HepG2 (cell line): Measurements from ENCODE around the gene HOXA9. TPM values are rescaled to one million over a fixed set of nuclear protein-coding genes. Genes with fewer than 3 reads are reported as not detected.
A peak's percentile ranks its signal among the peaks of the same experiment; 100 is the strongest.

Experiments
- ATAC-seq: fragments of 200-7000 bp; cut with Tn5 transposase; 3 replicates; pipeline ENCODE4 v1.9.1; 2020; ENCODE audit warnings: mild to moderate bottlenecking, moderate library complexity
- BruUV-seq: library from RNA; stranded (reverse); fragments of 400-500 nt; replicated peaks from 2 replicates; lab custom pipeline; 2021; lab: Mats Ljungman, UMichigan
- CTCF ChIA-PET: fragments of 300-600 bp; formaldehyde crosslinking; extraction: SDS; loops from one replicate; lab custom pipeline; 2021; ENCODE audit warnings: low total read pairs, inconsistent platforms, low intra/inter-chr PET ratio; lab: Yijun Ruan, JAX
- POLR2A ChIA-PET: fragments of 350-600 bp; sonication (Branson Sonifier 250); formaldehyde crosslinking; loops from one replicate; lab custom pipeline; 2020; ENCODE audit warnings: antibody characterized with exemption, inconsistent platforms; lab: Yijun Ruan, JAX
- DNase-seq: peaks from one replicate; pipeline ENCODE4 v3.0.0-alpha.2; 2015; ENCODE audit warnings: low spot score
- FAIRE-seq: peaks from 3 replicates; lab custom pipeline; 2011; peaks lifted over from hg19 to GRCh38; lab: Jason Lieb, UNC
- H2AFZ ChIP-seq: one replicate; pipeline ENCODE4 v1.6.1; 2011; ENCODE audit warnings: low read length, inconsistent platforms
- H3K27ac ChIP-seq: fragments of 300-600 bp; 3 replicates; pipeline ENCODE4 v1.8.0; 2011; ENCODE audit warnings: mixed run types, mild to moderate bottlenecking, mixed read lengths, low read length, inconsistent platforms; ENCODE audit not compliant: insufficient read depth; ENCODE audit errors: extremely low read length
- H3K27me3 ChIP-seq, 2 experiments: fragments of 200-600 bp in 1 of 2; 2 replicates in 1 of 2; 3 replicates in 1 of 2; pipeline versions ENCODE4 v1.6.0 to v1.8.0; 2011; ENCODE audit warnings: low read length in 2 of 2, mild to moderate bottlenecking in 2 of 2, moderate library complexity in 2 of 2, inconsistent platforms in 1 of 2; ENCODE audit not compliant: insufficient read depth in 2 of 2, control insufficient read depth in 1 of 2
- H3K36me3 ChIP-seq, 2 experiments: fragments of 200-600 bp in 1 of 2; replicated peaks in 1 of 2; 2 replicates in 1 of 2; 3 replicates in 1 of 2; pipeline versions ENCODE4 v1.5.1 to v1.8.0; 2011; ENCODE audit warnings: low read length in 2 of 2, inconsistent platforms in 1 of 2; ENCODE audit not compliant: insufficient read depth in 2 of 2, control insufficient read depth in 1 of 2
- H3K4me1 ChIP-seq: 2 replicates; pipeline ENCODE4 v1.5.1; 2012; ENCODE audit warnings: low read length, inconsistent platforms; ENCODE audit not compliant: insufficient read depth
- H3K4me2 ChIP-seq: 2 replicates; pipeline ENCODE4 v1.6.0; 2011; ENCODE audit warnings: low read depth, low read length, inconsistent platforms
- H3K4me3 ChIP-seq, 3 experiments: fragments of 200-600 bp in 1 of 3; sonication (generic), shearing (Covaris generic) in 1 of 3; replicated peaks in 1 of 3; 2 replicates each; pipeline ENCODE4 v1.5.1; 2011 to 2016; ENCODE audit warnings: low read length in 3 of 3, inconsistent platforms in 2 of 3, low read depth in 2 of 3, mild to moderate bottlenecking in 2 of 3, control low read depth in 1 of 3, mixed read lengths in 1 of 3; ENCODE audit not compliant: insufficient read depth in 1 of 3
- H3K79me2 ChIP-seq: one replicate; pipeline ENCODE4 v1.6.1; 2011; ENCODE audit warnings: low read length, inconsistent platforms; ENCODE audit not compliant: insufficient read depth
- H3K9ac ChIP-seq: 2 replicates; pipeline ENCODE4 v1.6.0; 2011; ENCODE audit warnings: mild to moderate bottlenecking, low read depth, low read length, inconsistent platforms; ENCODE audit not compliant: insufficient read depth
- H3K9me3 ChIP-seq: 2 replicates; pipeline ENCODE4 v1.5.1; 2012; ENCODE audit warnings: mild to moderate bottlenecking, low read length
- H4K20me1 ChIP-seq: 2 replicates; pipeline ENCODE4 v1.6.0; 2011; ENCODE audit warnings: inconsistent platforms, mild to moderate bottlenecking, low read length, moderate library complexity; ENCODE audit not compliant: insufficient read depth
- ETV6 ChIP-seq: sonication (generic); formaldehyde crosslinking; conservative IDR thresholded peaks from 2 replicates; pipeline ENCODE4 v1.4.0; 2020; ENCODE audit warnings: missing genetic modification reagents
- KDM4B ChIP-seq: sonication (generic); formaldehyde crosslinking; IDR thresholded peaks from 2 replicates; pipeline ENCODE4 v1.4.0; 2020; ENCODE audit warnings: missing genetic modification reagents
- PCBP1 ChIP-seq: fragments of 200-400 bp; formaldehyde crosslinking; IDR thresholded peaks from 2 replicates; pipeline ENCODE4 v1.6.1; 2017; ENCODE audit warnings: mild to moderate bottlenecking, low read depth, low read length, borderline replicate concordance
- RXRA ChIP-seq: sonication (generic); formaldehyde crosslinking; IDR thresholded peaks from 2 replicates; pipeline ENCODE4 v1.5.1; 2020; ENCODE audit warnings: missing genetic modification reagents
- SP2 ChIP-seq: sonication (generic); formaldehyde crosslinking; IDR thresholded peaks from 2 replicates; pipeline ENCODE4 v1.5.1; 2020; ENCODE audit warnings: mild to moderate bottlenecking, missing genetic modification reagents
- SSRP1 ChIP-seq: IDR thresholded peaks from 2 replicates; pipeline ENCODE4 v1.6.1; 2016; ENCODE audit warnings: control low read depth
- TAF1 ChIP-seq: sonication (generic); formaldehyde crosslinking; IDR thresholded peaks from 2 replicates; pipeline ENCODE4 v1.4.0; 2020; ENCODE audit warnings: missing genetic modification reagents
- TBP ChIP-seq: sonication (generic); formaldehyde crosslinking; IDR thresholded peaks from 2 replicates; pipeline ENCODE4 v1.5.0; 2020; ENCODE audit warnings: missing genetic modification reagents
- THAP11 ChIP-seq: IDR thresholded peaks from 2 replicates; pipeline ENCODE4 v1.6.1; 2016; ENCODE audit warnings: missing biosample characterization, missing genetic modification reagents
- ZNF10 ChIP-seq: sonication (generic); formaldehyde crosslinking; IDR thresholded peaks from 2 replicates; pipeline ENCODE4 v1.4.0; 2020; ENCODE audit warnings: mild to moderate bottlenecking, low read depth, missing genetic modification reagents, borderline replicate concordance
- ZNF331 ChIP-seq: sonication (generic); formaldehyde crosslinking; IDR thresholded peaks from 2 replicates; pipeline ENCODE4 v1.4.0; 2020; ENCODE audit warnings: missing genetic modification reagents
- ZNF605 ChIP-seq: sonication (generic); formaldehyde crosslinking; IDR thresholded peaks from 2 replicates; pipeline ENCODE4 v1.8.0; 2022; ENCODE audit warnings: mild to moderate bottlenecking, missing genetic modification reagents
- WGBS: methylation state at CpG from one replicate; pipeline ENCODE4 v1.1.6; 2017; ENCODE audit warnings: low lambda C conversion rate; 5-methylcytosine and 5-hydroxymethylcytosine counted together
- in situ Hi-C: cut with HindIII; loops from 2 replicates; pipeline ENCODE4 v1.10.0; 2017; ENCODE audit warnings: low pct_unique_long_range_greater_than_20kb; ENCODE audit not compliant: extremely low pct_ligation_motif_present
- intact Hi-C: fragments of 100-400 bp; cut with micrococcal nuclease; formaldehyde crosslinking; loops from one replicate; pipeline ENCODE4 v1.10.0; 2022; ENCODE audit not compliant: unreplicated experiment
- polyA plus RNA-seq, 8 experiments: library from polyadenylated mRNA; depleted of rRNA in 3 of 8; stranded (reverse) in 7 of 8; unstranded in 1 of 8; fragments of >200 nt; fragmentation: Illumina TruSeq in 4 of 8; extraction: Trizol in 4 of 8; gene quantifications; 2 replicates each; pipeline versions ENCODE4 v1.2.1 to v1.2.3, GENCODE V29; 2011 to 2016; ENCODE audit warnings: low read depth in 4 of 8, missing spikeins in 1 of 8, mixed read lengths in 1 of 8; ENCODE audit not compliant: insufficient read depth in 1 of 8
- total RNA-seq, 5 experiments: library from RNA; depleted of rRNA; stranded (reverse); fragments of >200 nt; fragmentation: Illumina TruSeq; extraction: Trizol; gene quantifications; 2 replicates each; pipeline ENCODE4 v1.2.3, GENCODE V29; 2016; ENCODE audit warnings: low read depth in 1 of 5
- TF ChIP-seq, protein P1 (sequence below): sonication (generic); formaldehyde crosslinking; IDR thresholded peaks from 2 replicates; pipeline ENCODE4 v1.8.1; 2023; ENCODE audit warnings: mild to moderate bottlenecking, missing genetic modification reagents

The HOXA9 gene
- total and polyA plus RNA-seq, 2 of the 13 experiments (the other 11 are each of a cell fraction or from before 2014, with no cell fraction given), result not detected

DNA sequence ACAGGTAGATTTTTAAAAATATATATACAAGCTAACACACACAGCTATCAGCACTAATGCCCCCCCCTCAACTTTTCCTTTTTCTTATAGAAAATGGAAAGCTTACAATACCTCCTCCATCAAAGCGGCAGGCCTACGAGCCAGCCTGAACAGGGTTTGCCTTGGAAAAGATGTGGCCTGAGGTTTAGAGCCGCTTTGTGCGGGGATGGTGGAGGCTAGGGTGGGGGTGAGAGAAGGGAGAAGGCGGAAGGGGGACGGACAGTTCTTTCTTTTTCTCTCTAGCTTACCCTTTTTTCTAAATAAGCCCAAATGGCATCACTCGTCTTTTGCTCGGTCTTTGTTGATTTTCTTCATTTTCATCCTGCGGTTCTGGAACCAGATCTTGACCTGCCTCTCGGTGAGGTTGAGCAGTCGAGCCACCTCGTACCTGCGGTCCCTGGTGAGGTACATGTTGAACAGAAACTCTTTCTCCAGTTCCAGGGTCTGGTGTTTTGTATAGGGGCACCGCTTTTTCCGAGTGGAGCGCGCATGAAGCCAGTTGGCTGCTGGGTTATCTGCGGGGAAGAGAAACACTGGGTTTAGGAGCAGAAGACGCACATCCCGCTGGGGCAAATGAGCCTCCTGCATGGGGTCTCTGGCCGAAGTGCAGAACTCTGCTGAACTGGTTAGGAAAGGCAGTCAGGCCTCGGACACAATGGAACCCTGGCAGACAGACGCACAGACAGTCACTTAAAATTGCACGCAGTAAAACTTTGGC, 1.9 kb downstream of the HOXA9 start:
- Histone ChIP-seq H3K27ac (no peak overlapping the region), H3K27me3 (peaks cover 2 to 38% of the 10 kb centered on the region in 2 experiments)
- no peak for ATAC-seq
- in situ Hi-C loops, result loop anchor here (25.0 kb wide), 1 partner anchor 1076 kb away; no protein-coding TSS in a partner anchor
- TF ChIP-seq ETV6 (CRISPR knock-in tag) (no peak), ZNF10 (CRISPR knock-in tag) (no peak), ZNF331 (CRISPR knock-in tag) (no peak), SP2 (CRISPR knock-in tag) (no peak), RXRA (no peak), TBP (CRISPR knock-in tag) (no peak), ZNF605 (CRISPR knock-in tag) (no peak), PCBP1 (no peak), KDM4B (CRISPR knock-in tag) (no peak), TAF1 (CRISPR knock-in tag) (no peak), SSRP1 (CRISPR knock-in tag) (no peak), THAP11 (CRISPR knock-in tag) (no peak)
- TF ChIP-seq, protein P1, sequence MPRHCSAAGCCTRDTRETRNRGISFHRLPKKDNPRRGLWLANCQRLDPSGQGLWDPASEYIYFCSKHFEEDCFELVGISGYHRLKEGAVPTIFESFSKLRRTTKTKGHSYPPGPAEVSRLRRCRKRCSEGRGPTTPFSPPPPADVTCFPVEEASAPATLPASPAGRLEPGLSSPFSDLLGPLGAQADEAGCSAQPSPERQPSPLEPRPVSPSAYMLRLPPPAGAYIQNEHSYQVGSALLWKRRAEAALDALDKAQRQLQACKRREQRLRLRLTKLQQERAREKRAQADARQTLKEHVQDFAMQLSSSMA (CRISPR knock-in tag), result no peak
- TF ChIP-seq, all 625 proteins: peak for 0
- intact Hi-C loops, result loop anchor here (5.0 kb wide), 1 partner anchor 481 kb away; no protein-coding TSS in a partner anchor
- Histone ChIP-seq H3K4me3 (no peak overlapping the region), H3K79me2 (no peaks in the 10 kb centered on the region), H4K20me1 (no peaks in the 10 kb centered on the region), H3K4me1 (0 out of 2 replicates have a peak, but pooled peaks cover 4% of the 10 kb centered on the region), H3K36me3 (no peaks in the 10 kb centered on the region), H3K9me3 (no peaks in the 10 kb centered on the region), H2AFZ (no peak overlapping the region), H3K4me2 (0 out of 2 replicates have a peak overlapping the region, but pooled peaks have one; percentile 55), H3K9ac (no peak overlapping the region)
- FAIRE-seq (no peak), DNase-seq (no peak)
- 76% methylated on average over 24 of the region's 24 CpGs for WGBS
- BruUV-seq, result no TSS peak
- POLR2A ChIA-PET, result no interaction called here
- CTCF ChIA-PET, result no interaction called here
